ENCODE results near the gene ZBTB20.

DNA sequence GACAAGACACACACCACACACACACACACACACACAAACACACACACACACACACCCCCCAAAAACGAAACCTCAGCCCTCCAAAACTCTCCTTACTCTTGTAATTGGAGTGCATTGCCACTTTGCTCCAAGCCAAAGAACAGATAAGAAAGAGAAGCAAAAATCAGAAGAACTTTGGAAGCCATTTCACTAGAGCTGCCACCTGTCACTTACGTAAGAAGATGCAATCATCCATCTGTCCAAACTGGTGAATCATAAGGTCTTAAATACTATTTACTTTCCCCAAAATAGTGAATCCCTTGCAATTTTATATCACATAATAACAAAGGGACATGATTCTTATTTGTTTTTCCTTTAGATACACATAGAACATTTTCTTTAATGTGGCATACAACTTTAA lies 285.4 kb downstream of the ZBTB20 start:
- TF ChIP-seq CTCF (conservative IDR thresholded peaks at IDR 0.05; ENCODE audit: low read depth, low read length) = no peak
- no peak for TF ChIP-seq EZH2 (IDR thresholded peaks at IDR 0.05; ENCODE audit: low read length, unreplicated experiment)

All from PC-3 (cell line).